ENCODE measurements around the gene ACTA2. TPM values are rescaled to one million over a fixed set of nuclear protein-coding genes. Genes with fewer than 3 reads are reported as not detected.

The ACTA2 gene
- total RNA-seq, result 19.7 and 20.5 TPM in 2 replicates

DNA sequence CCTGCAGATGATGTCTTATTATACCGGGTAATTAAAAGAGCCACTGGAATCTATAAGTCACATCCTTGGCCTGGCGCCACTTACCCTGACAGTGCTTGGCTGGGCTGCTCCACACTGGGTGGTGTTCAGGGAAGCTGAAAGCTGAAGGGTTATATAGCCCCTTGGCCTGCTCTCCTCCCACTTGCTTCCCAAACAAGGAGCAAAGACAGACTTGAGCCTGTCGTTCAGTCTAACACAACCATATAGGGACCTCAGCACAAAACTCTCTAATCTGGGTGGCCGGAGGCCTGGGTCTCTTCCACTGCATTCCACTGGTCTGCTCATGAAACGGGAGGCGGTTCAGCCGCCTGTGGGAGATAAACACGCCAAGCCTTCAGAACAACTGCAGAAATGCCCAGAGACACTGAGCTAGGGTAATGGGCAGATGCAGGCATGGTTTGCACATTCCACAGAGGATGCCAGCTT is at the start of gene ACTA2:
TSS of gene ACTA2 (minus strand) at position 127 of the 465 bp plus-strand sequence. CDS start 3,843 bp downstream, outside the sequence.

GRCh38 chr10:88990384-88991160 is 38.0 kb upstream of the ACTA2 start, which contains the start of gene FAS:
TSS of gene FAS (plus strand) at chr10:88990798. CDS start at chr10:88990877, 79 bp downstream.

Other genes starting within 250 kb of the ACTA2 start
- 1.4 and 1.9 TPM in 2 replicates for gene LIPK, start 246.5 kb downstream of the ACTA2 start, total RNA-seq
- 0.42 and 0.93 TPM in 2 replicates for gene LIPN, start 192.8 kb downstream of the ACTA2 start, total RNA-seq
- 0.14 TPM in 1 of 2 replicates, not detected in the other for gene LIPM, start 150.0 kb downstream of the ACTA2 start, total RNA-seq
- 11.2 and 15.9 TPM in 2 replicates for gene ANKRD22, start 100.9 kb downstream of the ACTA2 start, total RNA-seq
- 7.3 and 9.0 TPM in 2 replicates for gene STAMBPL1, start 72.5 kb downstream of the ACTA2 start, total RNA-seq
- 13.7 and 16.3 TPM in 2 replicates for gene FAS, start 38.0 kb upstream of the ACTA2 start, total RNA-seq

Measured in airway epithelial cell (primary cell).